H9 (cell line): Measurements from ENCODE around the gene NRXN3. TPM values are rescaled to one million over a fixed set of nuclear protein-coding genes. Genes with fewer than 3 reads are reported as not detected.

Experiments used
- DNase-seq: peaks from one replicate; pipeline ENCODE4 v3.0.0-alpha.2; 2017
- H2AFZ ChIP-seq: one replicate; pipeline ENCODE4 v1.6.1; 2013; ENCODE audit warnings: mild to moderate bottlenecking, low read length, control low read depth, moderate library complexity
- H2AK5ac ChIP-seq: 2 replicates; pipeline ENCODE4 v1.6.1; 2013; ENCODE audit warnings: low read length, control low read depth, mixed read lengths; ENCODE audit not compliant: insufficient read length
- H2BK120ac ChIP-seq: one replicate; pipeline ENCODE4 v1.6.1; 2013; ENCODE audit warnings: low read depth, mild to moderate bottlenecking, low read length, control low read depth, inconsistent platforms; ENCODE audit not compliant: poor library complexity, severe bottlenecking
- H2BK12ac ChIP-seq: 2 replicates; pipeline ENCODE4 v1.6.1; 2013; ENCODE audit warnings: low read length, control low read depth, mixed read lengths, low read depth; ENCODE audit not compliant: insufficient read length
- H2BK15ac ChIP-seq: 2 replicates; pipeline ENCODE4 v1.6.1; 2013; ENCODE audit warnings: low read depth, low read length, control low read depth
- H2BK20ac ChIP-seq: one replicate; pipeline ENCODE4 v1.6.1; 2013; ENCODE audit warnings: low read depth, mild to moderate bottlenecking, low read length, control low read depth, inconsistent platforms; ENCODE audit not compliant: poor library complexity, severe bottlenecking
- H2BK5ac ChIP-seq: 2 replicates; pipeline ENCODE4 v1.6.1; 2013; ENCODE audit warnings: low read length, control low read depth, mixed read lengths; ENCODE audit not compliant: insufficient read length
- H3K14ac ChIP-seq: 2 replicates; pipeline ENCODE4 v1.6.1; 2013; ENCODE audit warnings: low read length, control low read depth; ENCODE audit not compliant: insufficient read depth
- H3K18ac ChIP-seq: 2 replicates; pipeline ENCODE4 v1.6.1; 2013; ENCODE audit warnings: low read depth, mild to moderate bottlenecking, mixed read lengths, low read length, control low read depth; ENCODE audit not compliant: insufficient read length
- H3K23ac ChIP-seq: 2 replicates; pipeline ENCODE4 v1.6.1; 2013; ENCODE audit warnings: low read length, control low read depth, mixed read lengths, low read depth; ENCODE audit not compliant: insufficient read length
- H3K23me2 ChIP-seq: 2 replicates; pipeline ENCODE4 v1.6.1; 2013; ENCODE audit warnings: low read depth, mild to moderate bottlenecking, mixed read lengths, low read length, control low read depth; ENCODE audit not compliant: insufficient read length, poor library complexity, severe bottlenecking
- H3K27ac ChIP-seq: 2 replicates; pipeline ENCODE4 v1.5.1; 2013; ENCODE audit warnings: low read length, control low read depth, mixed read lengths, low read depth; ENCODE audit not compliant: insufficient read length
- H3K27me3 ChIP-seq: 2 replicates; pipeline ENCODE4 v1.6.1; 2013; ENCODE audit warnings: low read length, control low read depth, inconsistent platforms; ENCODE audit not compliant: insufficient read depth
- H3K4ac ChIP-seq: 2 replicates; pipeline ENCODE4 v1.6.1; 2013; ENCODE audit warnings: low read depth, mild to moderate bottlenecking, control low read depth, inconsistent platforms, low read length, moderate library complexity
- H3K4me1 ChIP-seq: 2 replicates; pipeline ENCODE4 v1.6.1; 2013; ENCODE audit warnings: low read length, control low read depth, inconsistent platforms; ENCODE audit not compliant: insufficient read depth
- H3K4me2 ChIP-seq: 2 replicates; pipeline ENCODE4 v1.6.1; 2013; ENCODE audit warnings: low read length, control low read depth, mixed read lengths; ENCODE audit not compliant: insufficient read length, insufficient read depth
- H3K56ac ChIP-seq: 2 replicates; pipeline ENCODE4 v1.6.1; 2013; ENCODE audit warnings: low read depth, mild to moderate bottlenecking, mixed read lengths, low read length, control low read depth; ENCODE audit not compliant: insufficient read length
- H3K79me1 ChIP-seq: 2 replicates; pipeline ENCODE4 v1.6.1; 2013; ENCODE audit warnings: low read depth, mild to moderate bottlenecking, moderate library complexity, low read length, control low read depth, inconsistent platforms; ENCODE audit not compliant: insufficient read depth, poor library complexity, severe bottlenecking
- H3K79me2 ChIP-seq: 2 replicates; pipeline ENCODE4 v1.6.1; 2013; ENCODE audit warnings: low read length, control low read depth, inconsistent platforms; ENCODE audit not compliant: insufficient read depth
- H3K9ac ChIP-seq: 2 replicates; pipeline ENCODE4 v1.6.1; 2013; ENCODE audit warnings: low read length, control low read depth, mixed read lengths; ENCODE audit not compliant: insufficient read length; ENCODE audit errors: extremely low read depth
- H3K9me3 ChIP-seq: one replicate; pipeline ENCODE4 v1.6.1; 2013; ENCODE audit warnings: low read depth, low read length, inconsistent platforms; ENCODE audit not compliant: control insufficient read depth
- H3T11ph ChIP-seq: one replicate; pipeline ENCODE4 v1.6.1; 2013; ENCODE audit warnings: mild to moderate bottlenecking, low read length, control low read depth, inconsistent platforms
- H4K20me1 ChIP-seq: one replicate; pipeline ENCODE4 v1.6.1; 2013; ENCODE audit not compliant: control insufficient read depth, insufficient read length, insufficient read depth
- H4K5ac ChIP-seq: 2 replicates; pipeline ENCODE4 v1.6.1; 2013; ENCODE audit warnings: low read depth, mild to moderate bottlenecking, mixed read lengths, low read length, control low read depth; ENCODE audit not compliant: insufficient read length
- H4K8ac ChIP-seq: replicated peaks from 2 replicates; pipeline ENCODE4 v1.6.1; 2013; ENCODE audit warnings: low read length, control low read depth, mixed read lengths, low read depth; ENCODE audit not compliant: insufficient read length
- H4K91ac ChIP-seq: 2 replicates; pipeline ENCODE4 v1.6.1; 2013; ENCODE audit warnings: low read depth, mild to moderate bottlenecking, moderate library complexity, mixed read lengths, low read length, control low read depth; ENCODE audit not compliant: insufficient read length
- H3K27ac Mint-ChIP-seq, 3 experiments: 2 replicates in 2 of 3; 3 replicates in 1 of 3; pipeline ENCODE4 v1.8.0; 2020 to 2021; ENCODE audit warnings: mixed read lengths in 3 of 3, mild to moderate bottlenecking in 1 of 3, moderate library complexity in 1 of 3
- H3K27me3 Mint-ChIP-seq: 2 replicates; pipeline ENCODE4 v1.8.0; 2021; ENCODE audit warnings: low read depth, mild to moderate bottlenecking, moderate library complexity, mixed read lengths
- H3K36me3 Mint-ChIP-seq, 3 experiments: 2 replicates in 2 of 3; 3 replicates in 1 of 3; pipeline ENCODE4 v1.8.0; 2020 to 2021; ENCODE audit warnings: low read depth in 3 of 3, mixed read lengths in 3 of 3; ENCODE audit not compliant: insufficient read depth in 1 of 3
- H3K4me1 Mint-ChIP-seq, 2 experiments: 2 replicates each; pipeline ENCODE4 v1.8.0; 2020; ENCODE audit warnings: mixed read lengths in 2 of 2
- H3K4me3 Mint-ChIP-seq, 2 experiments: 2 replicates in 1 of 2; 3 replicates in 1 of 2; pipeline ENCODE4 v1.8.0; 2020 to 2021; ENCODE audit warnings: mild to moderate bottlenecking in 2 of 2, mixed read lengths in 2 of 2, moderate library complexity in 1 of 2
- H3K9me3 Mint-ChIP-seq, 2 experiments: 2 replicates in 1 of 2; 3 replicates in 1 of 2; pipeline ENCODE4 v1.8.0; 2020; ENCODE audit warnings: mild to moderate bottlenecking in 2 of 2, mixed read lengths in 2 of 2, moderate library complexity in 1 of 2
- CTCF ChIP-seq: fragments of 200-600 bp; sonication (generic); conservative IDR thresholded peaks from 3 replicates; pipeline ENCODE4 v1.8.0; 2021; ENCODE audit warnings: antibody characterized with exemption, mild to moderate bottlenecking
- WGBS: extraction: QIAGEN DNeasy Blood & Tissue Kit; methylation state at CpG from one replicate; pipeline ENCODE4 v1.1.7; 2013; ENCODE audit warnings: missing lambda C conversion rate, low lambda C conversion rate, mixed read lengths; ENCODE audit not compliant: insufficient read length; ENCODE audit errors: extremely low coverage; 5-methylcytosine and 5-hydroxymethylcytosine counted together
- total RNA-seq: library from RNA; stranded (reverse); gene quantifications from 2 replicates; pipeline ENCODE4 v1.2.1, GENCODE V29; 2021

Gene NRXN3
- total RNA-seq, 1 experiment from 2014 or later, result 1.8 TPM

- TF ChIP-seq CTCF, result no peak
- H3K9ac ChIP-seq, result no peak overlapping the region
- no peak overlapping the region for H4K8ac ChIP-seq
- no peaks in the 10 kb centered on the region for H4K20me1 ChIP-seq
- H3K56ac ChIP-seq, result no peak overlapping the region
- H3K9me3 Mint-ChIP-seq, result no peaks in the 10 kb centered on the region
- no peak overlapping the region for H3K14ac ChIP-seq
- H3T11ph ChIP-seq, result no peak overlapping the region
- H3K23me2 ChIP-seq, result no peaks in the 10 kb centered on the region
- no peak overlapping the region for H3K4me3 Mint-ChIP-seq
- H2BK15ac ChIP-seq, result no peak overlapping the region
- H3K27ac Mint-ChIP-seq, result no peak overlapping the region
- no peaks in the 10 kb centered on the region for H3K4me1 Mint-ChIP-seq
- no peak for DNase-seq
- H3K23ac ChIP-seq, result no peak overlapping the region
- H2BK5ac ChIP-seq, result no peak overlapping the region
- WGBS, result no CpG with 5 or more reads among the region's 7 CpGs
- no peaks in the 10 kb centered on the region for H3K27me3 Mint-ChIP-seq
- no peaks in the 10 kb centered on the region for H3K27me3 ChIP-seq
- H3K4me1 ChIP-seq, result no peaks in the 10 kb centered on the region
- H3K18ac ChIP-seq, result no peak overlapping the region
- no peak overlapping the region for H3K4ac ChIP-seq
- no peaks in the 10 kb centered on the region for H3K36me3 Mint-ChIP-seq
- no peak overlapping the region for H4K5ac ChIP-seq
- H4K91ac ChIP-seq, result no peak overlapping the region
- no peaks in the 10 kb centered on the region for H3K9me3 ChIP-seq
- no peak overlapping the region for H2AFZ ChIP-seq
- no peak overlapping the region for H2BK120ac ChIP-seq
- no peak overlapping the region for H3K27ac ChIP-seq
- H3K4me2 ChIP-seq, result no peak overlapping the region
- H2BK12ac ChIP-seq, result no peak overlapping the region
- no peaks in the 10 kb centered on the region for H3K79me2 ChIP-seq
- no peaks in the 10 kb centered on the region for H3K79me1 ChIP-seq
- H2AK5ac ChIP-seq, result no peak overlapping the region
- H2BK20ac ChIP-seq, result no peak overlapping the region
Measured at GRCh38 chr14:79703209-79703608, 1533.0 kb downstream of the NRXN3 start.
